ENCODE measurements around the gene SERPINE1. TPM values are rescaled to one million over a fixed set of nuclear protein-coding genes. Genes with fewer than 3 reads are reported as not detected.

Gene SERPINE1
- total RNA-seq, 1 experiment from 2014 or later, result 370 TPM

DNA sequence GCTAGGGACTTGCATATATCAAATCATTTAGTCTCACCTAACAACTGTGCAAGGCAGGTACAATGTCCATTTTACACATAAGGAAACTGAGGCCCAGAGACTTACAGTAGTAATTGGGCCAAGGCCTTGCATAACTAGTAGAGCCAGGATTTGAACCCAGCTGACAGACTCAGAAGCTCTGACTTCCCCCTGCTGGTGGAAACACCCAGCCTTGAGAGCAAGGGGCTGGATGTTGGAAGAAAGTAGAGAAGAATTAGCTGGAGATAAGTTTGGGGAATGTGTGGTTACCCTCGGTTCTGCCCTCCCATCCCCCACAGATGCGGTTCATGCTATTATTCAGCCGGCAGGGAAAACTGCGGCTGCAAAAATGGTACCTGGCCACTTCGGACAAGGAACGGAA lies 29.4 kb downstream of the SERPINE1 start:
- no peak for TF ChIP-seq SIN3A (IDR thresholded peaks at IDR 0.05; ENCODE audit: borderline replicate concordance, insufficient read depth, low read depth, low read length)
- no peak for TF ChIP-seq TCF7L2 (IDR thresholded peaks at IDR 0.05; ENCODE audit: low read depth, low read length)
- TF ChIP-seq, protein P1, sequence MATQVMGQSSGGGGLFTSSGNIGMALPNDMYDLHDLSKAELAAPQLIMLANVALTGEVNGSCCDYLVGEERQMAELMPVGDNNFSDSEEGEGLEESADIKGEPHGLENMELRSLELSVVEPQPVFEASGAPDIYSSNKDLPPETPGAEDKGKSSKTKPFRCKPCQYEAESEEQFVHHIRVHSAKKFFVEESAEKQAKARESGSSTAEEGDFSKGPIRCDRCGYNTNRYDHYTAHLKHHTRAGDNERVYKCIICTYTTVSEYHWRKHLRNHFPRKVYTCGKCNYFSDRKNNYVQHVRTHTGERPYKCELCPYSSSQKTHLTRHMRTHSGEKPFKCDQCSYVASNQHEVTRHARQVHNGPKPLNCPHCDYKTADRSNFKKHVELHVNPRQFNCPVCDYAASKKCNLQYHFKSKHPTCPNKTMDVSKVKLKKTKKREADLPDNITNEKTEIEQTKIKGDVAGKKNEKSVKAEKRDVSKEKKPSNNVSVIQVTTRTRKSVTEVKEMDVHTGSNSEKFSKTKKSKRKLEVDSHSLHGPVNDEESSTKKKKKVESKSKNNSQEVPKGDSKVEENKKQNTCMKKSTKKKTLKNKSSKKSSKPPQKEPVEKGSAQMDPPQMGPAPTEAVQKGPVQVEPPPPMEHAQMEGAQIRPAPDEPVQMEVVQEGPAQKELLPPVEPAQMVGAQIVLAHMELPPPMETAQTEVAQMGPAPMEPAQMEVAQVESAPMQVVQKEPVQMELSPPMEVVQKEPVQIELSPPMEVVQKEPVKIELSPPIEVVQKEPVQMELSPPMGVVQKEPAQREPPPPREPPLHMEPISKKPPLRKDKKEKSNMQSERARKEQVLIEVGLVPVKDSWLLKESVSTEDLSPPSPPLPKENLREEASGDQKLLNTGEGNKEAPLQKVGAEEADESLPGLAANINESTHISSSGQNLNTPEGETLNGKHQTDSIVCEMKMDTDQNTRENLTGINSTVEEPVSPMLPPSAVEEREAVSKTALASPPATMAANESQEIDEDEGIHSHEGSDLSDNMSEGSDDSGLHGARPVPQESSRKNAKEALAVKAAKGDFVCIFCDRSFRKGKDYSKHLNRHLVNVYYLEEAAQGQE (IDR thresholded peaks at IDR 0.05; ENCODE audit: insufficient read depth in 1 of 2, low read depth in 2 of 2, low read length in 1 of 2), result no peak
- TF ChIP-seq, protein P2, sequence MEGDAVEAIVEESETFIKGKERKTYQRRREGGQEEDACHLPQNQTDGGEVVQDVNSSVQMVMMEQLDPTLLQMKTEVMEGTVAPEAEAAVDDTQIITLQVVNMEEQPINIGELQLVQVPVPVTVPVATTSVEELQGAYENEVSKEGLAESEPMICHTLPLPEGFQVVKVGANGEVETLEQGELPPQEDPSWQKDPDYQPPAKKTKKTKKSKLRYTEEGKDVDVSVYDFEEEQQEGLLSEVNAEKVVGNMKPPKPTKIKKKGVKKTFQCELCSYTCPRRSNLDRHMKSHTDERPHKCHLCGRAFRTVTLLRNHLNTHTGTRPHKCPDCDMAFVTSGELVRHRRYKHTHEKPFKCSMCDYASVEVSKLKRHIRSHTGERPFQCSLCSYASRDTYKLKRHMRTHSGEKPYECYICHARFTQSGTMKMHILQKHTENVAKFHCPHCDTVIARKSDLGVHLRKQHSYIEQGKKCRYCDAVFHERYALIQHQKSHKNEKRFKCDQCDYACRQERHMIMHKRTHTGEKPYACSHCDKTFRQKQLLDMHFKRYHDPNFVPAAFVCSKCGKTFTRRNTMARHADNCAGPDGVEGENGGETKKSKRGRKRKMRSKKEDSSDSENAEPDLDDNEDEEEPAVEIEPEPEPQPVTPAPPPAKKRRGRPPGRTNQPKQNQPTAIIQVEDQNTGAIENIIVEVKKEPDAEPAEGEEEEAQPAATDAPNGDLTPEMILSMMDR (IDR thresholded peaks at IDR 0.05), result no peak; the same call in 1 of the 2 replicates
- no peak for TF ChIP-seq POLR2AphosphoS5 (IDR thresholded peaks at IDR 0.05; ENCODE audit: low read depth, low read length)
- H3K36me3 ChIP-seq (ENCODE audit: control insufficient read depth, insufficient read depth, low read length), result no peaks in the 10 kb centered on the region; the same call in none of the 2 replicates
- H3K4me1 ChIP-seq (ENCODE audit: control insufficient read depth, insufficient read depth, low read length), result peaks cover 25% of the 10 kb centered on the region
- ChIA-PET POLR2A (interaction anchor here (0.5 to 0.6 kb wide), 3 partner anchors 10 to 271 kb away, joined by 3 to 9 read pairs (median 4); partner anchors contain the start of gene UFSP1), CTCF (interaction anchor here (0.6 to 2.7 kb wide), 5 partner anchors 13 to 55 kb away, joined by 3 to 26 read pairs (median 5); no protein-coding TSS in a partner anchor)
- ATAC-seq, result no peak
- in situ Hi-C loops (cut with HindIII; ENCODE audit: low pct_unique_long_range_greater_than_20kb, low sequenced_read_pairs) (no loop called here), intact Hi-C loops (cut with micrococcal nuclease; ENCODE audit: unreplicated experiment) (no loop called here)
- no TSS peak for BruUV-seq (replicated peaks)
- H3K27me3 ChIP-seq (ENCODE audit: control insufficient read depth, insufficient read depth, low read length), result no peaks in the 10 kb centered on the region
- no peaks in the 10 kb centered on the region for H3K9me3 ChIP-seq (ENCODE audit: control insufficient read depth, insufficient read depth, low read depth, low read length)
- no peak overlapping the region for H3K27ac ChIP-seq (ENCODE audit: low read length)
- no peak for DNase-seq (ENCODE audit: low read depth, low spot score)
- H3K4me3 ChIP-seq (ENCODE audit: low read depth in 2 of 2, low read length in 2 of 2), result no peak overlapping the region

DNA sequence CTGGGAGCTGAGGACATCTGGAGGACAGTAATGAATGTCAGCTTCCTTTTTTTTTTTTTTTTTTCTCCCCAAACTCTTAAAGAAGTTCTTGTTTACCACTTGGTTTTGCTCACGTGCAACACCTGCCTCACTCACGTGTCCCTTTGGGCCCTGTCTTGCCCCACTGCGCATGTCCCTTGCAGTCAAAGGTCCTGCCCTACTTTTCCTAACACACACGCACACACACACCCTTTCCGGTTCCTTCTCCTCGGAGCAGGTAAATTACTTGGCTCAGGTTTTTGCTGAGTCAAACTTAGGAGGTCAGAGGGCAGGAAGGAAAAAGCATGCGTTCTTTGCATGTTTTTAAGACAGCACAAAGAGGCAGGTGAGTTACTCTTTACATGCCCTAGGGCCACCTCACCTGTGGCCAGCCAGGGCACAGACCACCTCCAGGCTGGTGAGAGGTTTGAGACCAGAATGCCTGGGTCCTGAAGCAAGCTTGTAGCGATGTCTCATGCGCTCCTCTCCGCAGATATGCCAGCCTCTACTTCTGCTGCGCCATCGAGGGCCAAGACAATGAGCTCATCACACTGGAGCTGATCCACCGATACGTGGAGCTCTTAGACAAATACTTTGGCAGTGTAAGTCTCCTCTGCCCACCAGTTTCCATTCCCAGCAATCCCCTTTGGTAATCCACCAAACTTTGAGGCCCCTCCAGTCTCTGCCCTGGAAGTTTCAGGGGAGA lies 30.1 kb downstream of the SERPINE1 start:
- DNase-seq (ENCODE audit: low read depth, low spot score) (no peak), ATAC-seq (no peak)
- Histone ChIP-seq H3K27me3 (ENCODE audit: control insufficient read depth, insufficient read depth, low read length) (no peaks in the 10 kb centered on the region), H3K36me3 (ENCODE audit: control insufficient read depth, insufficient read depth, low read length) (no peaks in the 10 kb centered on the region; the same call in none of the 2 replicates), H3K4me1 (ENCODE audit: control insufficient read depth, insufficient read depth, low read length) (peaks cover 32% of the 10 kb centered on the region), H3K4me3 (ENCODE audit: low read depth in 2 of 2, low read length in 2 of 2) (no peak overlapping the region), H3K9me3 (ENCODE audit: control insufficient read depth, insufficient read depth, low read depth, low read length) (no peaks in the 10 kb centered on the region), H3K27ac (ENCODE audit: low read length) (no peak overlapping the region)
- BruUV-seq (replicated peaks), result no TSS peak
- TF ChIP-seq TCF7L2 (IDR thresholded peaks at IDR 0.05; ENCODE audit: low read depth, low read length) (no peak), SIN3A (IDR thresholded peaks at IDR 0.05; ENCODE audit: borderline replicate concordance, insufficient read depth, low read depth, low read length) (no peak), POLR2AphosphoS5 (IDR thresholded peaks at IDR 0.05; ENCODE audit: low read depth, low read length) (no peak)
- TF ChIP-seq, protein P2 (IDR thresholded peaks at IDR 0.05), result no peak
- TF ChIP-seq, protein P1 (IDR thresholded peaks at IDR 0.05; ENCODE audit: insufficient read depth in 1 of 2, low read depth in 2 of 2, low read length in 1 of 2), result no peak
- POLR2A ChIA-PET, result interaction anchor here (0.6 kb wide), 2 partner anchors 9 to 270 kb away, joined by 3 to 4 read pairs; no protein-coding TSS in a partner anchor
- CTCF ChIA-PET, result interaction anchor here (0.6 to 2.7 kb wide), 5 partner anchors 13 to 55 kb away, joined by 3 to 26 read pairs (median 5); no protein-coding TSS in a partner anchor
- in situ Hi-C loops (cut with HindIII; ENCODE audit: low pct_unique_long_range_greater_than_20kb, low sequenced_read_pairs), result no loop called here
- intact Hi-C loops (cut with micrococcal nuclease; ENCODE audit: unreplicated experiment), result no loop called here
